Stomach smooth muscle (tissue), 2 donors: ENCODE measurements around the gene ELOB.

Source experiments
- H3K27ac ChIP-seq: one replicate; pipeline ENCODE4 v1.7.0; 2013; ENCODE audit warnings: mild to moderate bottlenecking, low read length, inconsistent platforms
- H3K27me3 ChIP-seq, 2 donors: one replicate each; pipeline ENCODE4 v1.7.0; 2013; ENCODE audit warnings: low read length in 2 of 2; ENCODE audit not compliant: insufficient read depth in 2 of 2, control insufficient read depth in 1 of 2
- H3K36me3 ChIP-seq, 2 donors: one replicate each; pipeline ENCODE4 v1.7.0; 2013; ENCODE audit warnings: low read length in 2 of 2; ENCODE audit not compliant: control insufficient read depth in 2 of 2, insufficient read depth in 2 of 2
- H3K4me1 ChIP-seq: one replicate; pipeline ENCODE4 v1.7.0; 2013; ENCODE audit warnings: low read length; ENCODE audit not compliant: control insufficient read depth, insufficient read depth
- H3K4me3 ChIP-seq, 2 donors: one replicate each; pipeline ENCODE4 v1.7.0; 2013; ENCODE audit warnings: low read length in 2 of 2
- H3K9ac ChIP-seq, 2 donors: one replicate each; pipeline ENCODE4 v1.7.0; 2013; ENCODE audit warnings: low read length in 2 of 2, mild to moderate bottlenecking in 1 of 2
- H3K9me3 ChIP-seq, 2 donors: one replicate each; pipeline ENCODE4 v1.7.0; 2013; ENCODE audit warnings: low read length in 2 of 2; ENCODE audit not compliant: control insufficient read depth in 2 of 2
- donor health status: healthy.
- donor health status: Pancreatic carcinoma.

ELOB gene

DNA sequence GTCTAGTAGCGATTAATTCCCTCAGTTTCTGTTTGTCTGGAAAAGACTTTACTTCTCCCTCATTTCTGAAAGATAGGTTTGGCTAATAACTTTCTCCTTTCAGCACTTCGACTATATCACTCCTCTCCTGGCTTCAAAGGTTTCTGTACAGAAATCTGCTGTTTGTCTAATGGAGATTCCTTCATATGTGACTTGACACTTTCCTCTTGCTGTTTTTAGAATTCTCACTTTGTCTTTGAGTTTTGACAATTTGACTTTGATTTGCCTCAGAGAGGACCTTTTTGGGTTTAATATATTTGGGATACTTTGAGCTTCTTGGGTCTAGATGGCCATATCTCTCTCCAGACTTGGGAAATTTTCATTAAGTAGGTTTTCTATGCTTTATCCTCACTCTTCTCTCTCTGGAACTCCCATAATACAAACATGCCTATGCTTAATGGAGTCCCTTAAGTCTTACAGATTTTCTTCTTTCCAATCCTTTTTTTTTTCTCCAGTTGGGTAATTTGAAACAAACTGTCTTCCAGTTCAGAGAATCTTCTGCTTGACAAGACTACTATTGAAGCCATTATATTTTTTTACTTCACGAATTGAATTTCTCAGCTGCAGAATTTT lies 32.2 kb upstream of the ELOB start:
- Histone ChIP-seq H3K27me3 (peaks cover 11 to 14% of the 10 kb centered on the region in 2 donors), H3K36me3 (no peaks in the 10 kb centered on the region)

DNA sequence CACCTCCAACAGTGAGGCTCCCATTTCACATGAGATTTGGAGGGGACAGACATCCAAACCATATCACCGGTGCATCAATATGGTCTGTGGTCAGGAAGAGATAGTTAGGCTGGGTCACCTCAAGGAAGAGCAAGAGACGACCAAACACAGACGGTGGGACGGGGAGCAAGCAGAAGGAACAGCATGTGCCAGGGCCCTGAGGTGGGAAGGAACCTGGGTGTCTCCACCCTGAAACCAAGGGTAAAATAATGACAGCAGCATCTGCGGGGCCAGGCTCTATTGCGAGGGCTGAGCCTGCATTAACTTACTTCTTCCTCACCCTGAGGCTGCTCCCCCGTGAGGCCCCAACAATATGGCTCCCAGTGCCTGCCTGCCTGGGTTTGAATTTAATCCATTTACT lies 31.1 kb upstream of the ELOB start:
- Histone ChIP-seq H3K4me1 (no peaks in the 10 kb centered on the region), H3K4me3 (no peak overlapping the region), H3K9me3 (peaks cover 8 to 17% of the 10 kb centered on the region in 2 donors), H3K9ac (no peak overlapping the region), H3K36me3 (no peaks in the 10 kb centered on the region), H3K27me3 (peaks cover 11 to 14% of the 10 kb centered on the region in 2 donors), H3K27ac (no peak overlapping the region)

More for the DNA sequence above, 32.2 kb upstream of the ELOB start:
- Histone ChIP-seq H3K4me3 (no peak overlapping the region), H3K27ac (no peak overlapping the region), H3K9me3 (peaks cover 2 to 11% of the 10 kb centered on the region in 2 donors), H3K4me1 (no peaks in the 10 kb centered on the region), H3K9ac (no peak overlapping the region)

DNA sequence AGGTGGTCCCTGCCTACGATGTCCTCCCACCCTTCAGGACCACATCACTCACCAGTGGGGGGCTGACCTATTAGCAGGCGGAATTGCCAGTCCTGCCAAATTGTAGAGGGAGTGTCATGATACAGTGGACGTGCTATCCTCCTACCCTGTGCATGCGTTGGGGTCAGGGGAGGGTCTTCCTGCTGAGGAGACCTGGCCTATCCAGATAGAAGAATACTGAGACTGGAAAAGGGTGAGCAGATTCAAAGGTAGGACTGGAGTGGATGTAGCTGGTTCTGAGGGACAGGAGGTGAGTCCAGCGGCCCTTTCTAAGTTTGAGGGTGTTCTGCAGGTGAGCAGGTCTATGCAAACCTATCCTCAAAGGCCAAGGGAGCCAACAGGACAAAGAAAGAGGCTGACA lies 29.2 kb upstream of the ELOB start:
- no peak overlapping the region for H3K27ac ChIP-seq
- H3K4me1 ChIP-seq, result no peaks in the 10 kb centered on the region
- H3K9me3 ChIP-seq, result peaks cover 8 to 17% of the 10 kb centered on the region in 2 donors
- H3K36me3 ChIP-seq, result no peaks in the 10 kb centered on the region
- H3K9ac ChIP-seq, result no peak overlapping the region
- H3K4me3 ChIP-seq, result no peak overlapping the region
- peaks cover 4 to 5% of the 10 kb centered on the region in 2 donors for H3K27me3 ChIP-seq

DNA sequence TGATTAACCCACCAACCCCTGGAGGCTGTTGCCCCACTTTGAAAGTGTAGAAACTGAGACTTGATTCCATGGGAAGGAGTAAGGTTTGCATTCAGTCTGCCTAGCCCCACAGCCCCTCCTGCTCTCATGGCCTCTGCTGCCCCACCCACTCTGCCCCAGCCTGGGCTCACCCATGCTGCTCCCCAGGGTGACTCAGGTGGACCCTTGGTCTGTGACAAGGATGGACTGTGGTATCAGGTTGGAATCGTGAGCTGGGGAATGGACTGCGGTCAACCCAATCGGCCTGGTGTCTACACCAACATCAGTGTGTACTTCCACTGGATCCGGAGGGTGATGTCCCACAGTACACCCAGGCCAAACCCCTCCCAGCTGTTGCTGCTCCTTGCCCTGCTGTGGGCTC lies 27.6 kb upstream of the ELOB start:
- no peak overlapping the region for H3K9ac ChIP-seq
- no peak overlapping the region for H3K27ac ChIP-seq
- peaks cover 0 to 5% of the 10 kb centered on the region in 2 donors for H3K27me3 ChIP-seq
- H3K36me3 ChIP-seq, result no peaks in the 10 kb centered on the region
- no peaks in the 10 kb centered on the region for H3K4me1 ChIP-seq
- peaks cover 8 to 17% of the 10 kb centered on the region in 2 donors for H3K9me3 ChIP-seq
- no peak overlapping the region for H3K4me3 ChIP-seq

DNA sequence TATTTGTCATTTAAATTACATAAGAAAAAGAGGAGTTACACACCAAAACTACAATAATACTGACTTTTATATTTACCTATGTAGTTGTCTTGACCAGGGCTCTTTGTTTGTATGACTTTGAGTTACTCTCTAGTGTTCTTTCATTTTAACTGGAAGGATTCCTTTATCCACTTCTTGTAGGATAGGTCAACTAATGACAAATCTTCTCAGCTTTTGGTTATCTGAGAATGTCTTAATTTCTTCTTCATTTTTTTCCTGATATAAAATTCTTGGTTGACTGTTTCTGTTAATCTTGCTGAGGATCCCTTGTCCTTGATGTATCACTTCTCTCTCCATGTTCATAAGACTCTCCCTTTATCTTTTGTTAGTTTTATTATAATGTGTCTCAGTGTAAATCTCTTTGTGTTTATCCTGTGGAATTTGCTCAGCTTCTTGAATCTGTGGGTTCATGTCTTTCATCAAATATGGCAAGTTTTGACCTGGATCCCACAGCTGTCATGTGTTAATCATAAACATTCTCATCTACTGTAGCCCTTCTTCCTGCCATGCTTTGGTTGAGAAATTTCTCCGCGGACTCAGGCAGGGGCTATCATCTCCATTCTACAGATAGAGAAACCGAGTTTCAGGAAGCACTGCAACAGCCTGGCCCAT lies 26.6 kb upstream of the ELOB start:
- Histone ChIP-seq H3K9me3 (peaks cover 8 to 17% of the 10 kb centered on the region in 2 donors), H3K9ac (no peak overlapping the region), H3K36me3 (no peaks in the 10 kb centered on the region), H3K27ac (no peak overlapping the region), H3K4me3 (no peak overlapping the region), H3K4me1 (no peaks in the 10 kb centered on the region), H3K27me3 (peaks cover 7 to 8% of the 10 kb centered on the region in 2 donors)

DNA sequence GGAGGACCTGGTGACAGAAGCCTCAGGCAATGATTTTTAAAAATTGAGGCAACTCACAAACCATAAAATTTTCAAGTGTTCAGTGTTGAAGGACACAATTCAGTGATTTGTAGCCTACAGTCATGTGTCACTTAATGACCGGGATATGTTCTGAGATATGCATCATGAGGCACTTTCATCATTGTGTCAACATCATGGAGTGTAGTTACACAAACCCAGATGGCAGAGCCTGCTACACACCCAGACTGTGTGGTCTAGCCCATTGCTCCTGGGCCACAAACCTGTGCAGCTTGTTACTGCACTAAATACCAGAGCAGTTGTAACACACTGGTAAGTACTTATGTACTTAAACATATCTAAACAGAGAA lies 22.8 kb upstream of the ELOB start:
- H3K9ac ChIP-seq, result no peak overlapping the region
- no peaks in the 10 kb centered on the region for H3K36me3 ChIP-seq
- H3K9me3 ChIP-seq, result peaks cover 8 to 11% of the 10 kb centered on the region in 2 donors
- H3K4me1 ChIP-seq, result no peaks in the 10 kb centered on the region
- no peak overlapping the region for H3K4me3 ChIP-seq
- H3K27me3 ChIP-seq, result peaks cover 4 to 17% of the 10 kb centered on the region in 2 donors
- no peak overlapping the region for H3K27ac ChIP-seq

DNA sequence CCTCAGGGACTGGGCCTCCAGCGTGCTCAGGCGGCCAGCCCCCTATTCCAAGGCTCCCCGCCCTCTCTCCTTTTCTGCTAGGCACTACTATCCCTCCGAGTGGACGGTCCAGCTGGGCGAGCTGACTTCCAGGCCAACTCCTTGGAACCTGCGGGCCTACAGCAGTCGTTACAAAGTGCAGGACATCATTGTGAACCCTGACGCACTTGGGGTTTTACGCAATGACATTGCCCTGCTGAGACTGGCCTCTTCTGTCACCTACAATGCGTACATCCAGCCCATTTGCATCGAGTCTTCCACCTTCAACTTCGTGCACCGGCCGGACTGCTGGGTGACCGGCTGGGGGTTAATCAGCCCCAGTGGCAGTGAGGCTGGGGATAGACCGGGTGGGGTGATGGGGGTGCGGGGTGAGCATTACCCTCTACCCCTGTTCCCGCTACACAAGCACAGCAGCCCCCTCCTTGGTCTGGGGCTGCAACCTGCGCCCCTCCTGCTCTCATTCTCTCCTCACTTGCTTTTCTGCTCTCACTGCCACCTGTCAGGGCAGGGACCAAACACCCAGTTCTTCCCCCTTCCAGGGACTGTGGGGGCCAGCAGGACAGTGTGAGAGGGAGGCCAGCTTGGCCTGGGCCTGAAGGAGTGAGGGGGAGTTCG lies 22.3 kb upstream of the ELOB start:
- H3K4me3 ChIP-seq, result no peak overlapping the region
- H3K27ac ChIP-seq, result no peak overlapping the region
- H3K9me3 ChIP-seq, result peaks cover 6% of the 10 kb centered on the region in 2 donors
- no peaks in the 10 kb centered on the region for H3K36me3 ChIP-seq
- H3K9ac ChIP-seq, result no peak overlapping the region
- peaks cover 8 to 17% of the 10 kb centered on the region in 2 donors for H3K27me3 ChIP-seq
- no peaks in the 10 kb centered on the region for H3K4me1 ChIP-seq

DNA sequence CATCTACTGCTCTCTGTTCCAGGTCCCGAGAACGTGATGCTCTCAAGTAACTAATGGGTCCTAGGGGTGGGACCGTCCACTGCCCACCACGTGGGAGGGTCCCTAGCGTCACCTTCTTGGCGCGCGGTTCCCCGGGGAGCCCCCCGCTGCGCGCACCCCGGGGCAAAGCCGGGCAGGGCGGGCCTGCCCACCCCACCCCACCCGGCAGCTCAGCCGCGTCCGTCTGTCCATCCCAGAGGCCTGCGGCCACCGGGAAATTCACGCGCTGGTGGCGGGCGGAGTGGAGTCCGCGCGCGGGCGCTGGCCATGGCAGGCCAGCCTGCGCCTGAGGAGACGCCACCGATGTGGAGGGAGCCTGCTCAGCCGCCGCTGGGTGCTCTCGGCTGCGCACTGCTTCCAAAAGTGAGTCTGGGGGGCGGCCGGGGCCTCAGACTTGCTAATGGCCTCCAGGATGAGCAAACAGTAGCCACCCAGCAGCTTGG lies 21.7 kb upstream of the ELOB start:
- H3K4me3 ChIP-seq, result no peak overlapping the region
- no peaks in the 10 kb centered on the region for H3K4me1 ChIP-seq
- no peak overlapping the region for H3K9ac ChIP-seq
- peaks cover under 1% of the 10 kb centered on the region in 2 donors for H3K9me3 ChIP-seq
- H3K27me3 ChIP-seq, result peaks cover 8 to 17% of the 10 kb centered on the region in 2 donors
- H3K36me3 ChIP-seq, result no peaks in the 10 kb centered on the region
- no peak overlapping the region for H3K27ac ChIP-seq

DNA sequence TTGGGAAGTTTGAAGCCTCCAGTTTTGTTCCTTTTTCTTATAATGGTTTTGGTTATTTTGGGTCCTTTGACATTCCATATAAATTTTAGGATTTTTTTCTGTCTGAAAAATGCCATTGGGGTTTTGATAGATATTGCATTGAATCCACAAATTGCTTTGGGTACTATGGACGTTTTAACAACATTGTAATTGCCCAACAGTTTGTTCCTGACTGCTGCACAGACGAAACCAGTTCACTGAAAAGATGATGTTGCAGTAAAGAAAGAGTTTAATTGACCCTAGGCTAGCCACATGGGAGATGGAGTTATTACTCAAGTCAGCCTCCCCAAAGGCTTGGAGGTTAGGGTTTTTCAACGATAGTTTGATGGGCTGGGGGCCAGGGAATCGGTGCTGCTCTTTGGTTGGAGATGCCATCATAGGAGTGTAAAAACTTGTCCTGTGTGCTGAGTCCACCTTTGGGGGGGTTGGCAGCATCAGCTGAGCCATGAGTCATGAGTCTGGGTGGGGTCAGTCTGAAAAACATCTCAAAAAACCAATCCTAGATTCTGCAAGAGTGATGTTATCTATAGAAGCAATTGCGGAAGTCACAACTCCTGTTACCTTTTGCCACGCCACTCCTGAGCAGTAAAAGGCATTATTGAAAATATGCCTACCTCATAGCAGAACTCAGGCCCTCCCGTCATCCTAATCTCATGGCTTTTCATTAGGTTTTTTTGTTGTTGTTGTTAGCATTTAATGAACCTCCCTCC lies 18.5 kb upstream of the ELOB start:
- Histone ChIP-seq H3K4me1 (no peaks in the 10 kb centered on the region), H3K4me3 (no peak overlapping the region), H3K27me3 (peaks cover 17 to 25% of the 10 kb centered on the region in 2 donors), H3K9ac (no peak overlapping the region), H3K9me3 (no peaks in the 10 kb centered on the region), H3K36me3 (no peaks in the 10 kb centered on the region), H3K27ac (no peak overlapping the region)

DNA sequence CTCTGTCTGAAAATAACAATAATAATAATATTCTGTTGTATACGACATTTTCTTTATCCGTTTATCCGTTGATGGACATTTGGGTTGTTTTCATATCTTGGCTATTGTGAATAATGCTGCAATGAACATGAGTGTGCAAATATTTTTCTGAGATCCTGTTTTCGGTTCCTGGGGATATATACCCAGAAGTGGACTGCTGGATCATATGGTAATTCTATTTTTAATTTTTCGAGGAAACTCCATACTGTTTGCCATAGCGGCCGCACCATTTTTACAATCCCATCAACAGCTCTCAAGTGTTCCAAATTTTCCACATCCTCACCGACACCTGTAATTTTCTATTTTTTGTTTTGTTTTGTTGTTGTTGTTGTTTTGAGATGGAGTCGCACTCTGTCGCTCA lies 15.9 kb upstream of the ELOB start:
- Histone ChIP-seq H3K27ac (no peak overlapping the region), H3K4me3 (no peak overlapping the region), H3K9me3 (no peaks in the 10 kb centered on the region), H3K27me3 (peaks cover 23% of the 10 kb centered on the region in 2 donors), H3K4me1 (no peaks in the 10 kb centered on the region), H3K9ac (no peak overlapping the region), H3K36me3 (no peaks in the 10 kb centered on the region)
